Coronary artery (tissue), 2 donors: Measurements from ENCODE around the gene MCRIP2.

Source experiments
- DNase-seq: peaks from one replicate; pipeline ENCODE4 v3.0.0-alpha.2; 2017; ENCODE audit warnings: low spot score
- H3K27ac ChIP-seq, 2 donors: fragments of 200-600 bp; sonication (generic); one replicate each; pipeline ENCODE4 v1.5.1; 2016 to 2019
- H3K4me3 ChIP-seq: fragments of 200-600 bp; sonication (generic); 2 replicates; pipeline ENCODE4 v1.5.1; 2016; ENCODE audit warnings: mild to moderate bottlenecking, moderate library complexity
- TF ChIP-seq, protein P1 (sequence below): fragments of 200-600 bp; sonication (generic); IDR thresholded peaks from one replicate; pipeline ENCODE4 v1.5.1; 2019; ENCODE audit warnings: antibody characterized with exemption

MCRIP2 gene

DNA sequence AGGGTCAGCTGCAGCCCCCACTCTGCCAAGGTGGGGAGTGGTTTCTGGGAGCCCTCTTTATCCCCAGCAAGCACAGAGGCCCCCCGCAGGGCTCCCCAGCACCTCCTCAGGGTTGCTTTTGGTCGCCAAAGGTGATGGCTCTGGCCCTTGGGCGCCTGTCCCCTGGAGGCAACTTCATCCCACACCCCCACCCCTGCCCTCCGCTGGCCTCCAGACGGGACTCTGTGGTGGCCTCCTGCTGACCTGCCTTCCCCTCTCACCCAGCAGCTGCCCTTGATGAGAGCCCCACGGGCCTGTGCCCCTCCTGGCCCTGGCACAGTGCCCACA, 18.5 kb downstream of the MCRIP2 start:
- peak overlapping the region; percentile 64 for H3K4me3 ChIP-seq
- peak overlapping the region; percentile 66 to 87 for H3K27ac ChIP-seq
- no peak for DNase-seq
- TF ChIP-seq, protein P1, sequence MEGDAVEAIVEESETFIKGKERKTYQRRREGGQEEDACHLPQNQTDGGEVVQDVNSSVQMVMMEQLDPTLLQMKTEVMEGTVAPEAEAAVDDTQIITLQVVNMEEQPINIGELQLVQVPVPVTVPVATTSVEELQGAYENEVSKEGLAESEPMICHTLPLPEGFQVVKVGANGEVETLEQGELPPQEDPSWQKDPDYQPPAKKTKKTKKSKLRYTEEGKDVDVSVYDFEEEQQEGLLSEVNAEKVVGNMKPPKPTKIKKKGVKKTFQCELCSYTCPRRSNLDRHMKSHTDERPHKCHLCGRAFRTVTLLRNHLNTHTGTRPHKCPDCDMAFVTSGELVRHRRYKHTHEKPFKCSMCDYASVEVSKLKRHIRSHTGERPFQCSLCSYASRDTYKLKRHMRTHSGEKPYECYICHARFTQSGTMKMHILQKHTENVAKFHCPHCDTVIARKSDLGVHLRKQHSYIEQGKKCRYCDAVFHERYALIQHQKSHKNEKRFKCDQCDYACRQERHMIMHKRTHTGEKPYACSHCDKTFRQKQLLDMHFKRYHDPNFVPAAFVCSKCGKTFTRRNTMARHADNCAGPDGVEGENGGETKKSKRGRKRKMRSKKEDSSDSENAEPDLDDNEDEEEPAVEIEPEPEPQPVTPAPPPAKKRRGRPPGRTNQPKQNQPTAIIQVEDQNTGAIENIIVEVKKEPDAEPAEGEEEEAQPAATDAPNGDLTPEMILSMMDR = no peak

DNA sequence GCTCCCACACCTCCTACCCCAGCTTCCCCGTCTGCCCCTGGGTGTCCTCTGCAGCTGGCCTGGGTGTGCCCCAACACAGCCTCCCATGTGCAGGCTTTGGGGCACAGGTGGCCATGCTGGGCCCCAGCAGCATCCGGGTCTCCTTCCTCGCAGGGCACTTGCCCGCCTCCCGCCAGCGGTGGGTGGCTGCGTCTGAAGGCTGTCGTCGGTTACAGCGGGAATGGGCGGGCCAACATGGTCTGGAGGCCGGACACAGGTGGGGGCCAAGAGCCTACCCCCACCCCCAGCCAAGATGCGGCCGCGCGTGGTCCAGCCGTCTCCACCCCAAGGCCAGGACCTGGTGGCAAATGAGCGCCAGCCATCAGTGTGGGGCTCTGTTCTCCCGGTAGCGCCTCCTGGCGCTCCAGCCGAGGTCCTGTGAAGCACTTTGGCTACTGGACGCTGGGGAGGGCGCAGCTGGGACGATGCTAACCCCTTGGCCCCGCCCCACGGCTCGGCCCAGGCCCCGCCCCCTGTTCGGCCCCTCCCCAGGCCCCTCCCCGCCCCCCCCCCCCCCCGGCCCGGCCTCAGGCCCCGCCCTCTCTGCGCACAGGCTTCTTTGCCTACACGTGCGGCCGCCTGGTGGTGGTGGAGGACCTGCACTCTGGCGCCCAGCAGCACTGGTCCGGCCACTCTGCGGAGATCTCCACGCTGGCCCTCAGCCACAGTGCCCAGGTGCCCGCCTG, 19.0 kb downstream of the MCRIP2 start:
- H3K4me3 ChIP-seq = peak overlapping the region; percentile 64
- H3K27ac ChIP-seq = peak overlapping the region; percentile 66 to 87
- DNase-seq = peak; percentile 92
- TF ChIP-seq, protein P1 = peak; percentile 28

DNA sequence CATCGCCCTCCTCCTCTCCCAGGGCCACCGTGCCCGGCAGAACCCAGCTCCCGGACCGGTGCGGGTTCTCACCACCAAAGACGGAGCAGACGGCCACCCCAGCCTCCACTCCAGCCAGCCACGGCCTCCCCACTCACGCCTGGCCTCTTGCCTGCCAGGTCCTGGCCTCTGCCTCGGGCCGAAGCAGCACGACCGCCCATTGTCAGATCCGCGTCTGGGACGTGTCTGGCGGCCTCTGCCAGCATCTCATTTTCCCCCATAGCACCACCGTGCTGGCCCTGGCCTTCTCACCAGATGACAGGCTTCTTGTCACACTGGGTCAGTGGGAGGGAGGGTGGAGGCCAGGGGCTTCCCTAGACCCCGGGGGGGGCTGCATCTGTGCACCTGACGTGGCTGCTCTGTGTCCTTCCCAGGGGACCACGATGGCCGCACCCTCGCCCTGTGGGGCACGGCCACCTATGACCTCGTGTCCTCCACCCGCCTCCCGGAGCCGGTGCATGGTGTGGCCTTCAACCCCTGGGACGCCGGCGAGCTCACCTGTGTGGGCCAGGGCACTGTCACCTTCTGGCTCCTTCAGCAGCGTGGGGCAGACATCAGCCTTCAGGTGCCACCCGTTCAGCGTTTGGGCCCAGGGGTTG, 19.7 kb downstream of the MCRIP2 start:
- DNase-seq = no peak
- TF ChIP-seq, protein P1 = no peak
- peak overlapping the region in 1 of 2 donors; percentile 75 for H3K27ac ChIP-seq
- H3K4me3 ChIP-seq = peak overlapping the region; percentile 54

DNA sequence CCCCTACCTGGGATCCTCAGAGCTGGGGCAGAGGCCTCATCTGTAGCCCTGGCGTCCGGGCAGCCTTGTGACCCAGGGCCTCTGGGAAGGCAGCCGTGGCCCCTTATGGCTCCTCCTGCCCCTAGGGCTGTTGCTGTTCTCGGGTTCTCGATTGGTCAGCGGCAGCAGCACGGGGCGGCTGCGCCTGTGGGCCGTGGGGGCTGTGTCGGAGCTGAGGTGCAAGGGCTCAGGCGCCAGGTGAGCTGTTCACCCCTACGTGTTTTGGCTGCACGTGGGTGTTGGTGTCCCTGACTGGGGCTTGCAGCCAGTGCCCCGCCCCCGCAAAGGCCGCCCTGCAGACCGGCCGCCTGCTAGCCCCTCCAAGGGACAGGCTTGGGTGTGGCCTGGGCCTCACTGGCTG, 20.5 kb downstream of the MCRIP2 start:
- DNase-seq = no peak
- no peak overlapping the region for H3K27ac ChIP-seq
- no peak overlapping the region for H3K4me3 ChIP-seq
- TF ChIP-seq, protein P1 = no peak

DNA sequence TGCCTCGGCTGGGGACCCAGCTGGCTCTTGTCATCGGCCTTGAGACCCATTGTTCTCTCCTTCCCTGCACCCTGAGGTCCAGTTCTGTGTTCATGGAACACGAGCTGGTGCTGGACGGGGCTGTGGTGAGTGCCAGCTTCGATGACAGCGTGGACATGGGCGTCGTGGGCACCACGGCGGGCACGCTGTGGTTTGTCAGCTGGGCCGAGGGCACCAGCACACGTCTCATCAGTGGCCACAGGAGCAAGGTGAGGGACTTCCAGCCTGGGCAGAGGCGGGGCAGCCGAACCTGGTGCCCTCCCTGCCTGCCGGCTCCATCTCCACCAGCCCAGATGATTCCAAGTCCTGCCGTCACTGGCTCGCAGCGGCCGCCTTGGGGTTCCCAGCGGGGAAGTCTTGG, 21.0 kb downstream of the MCRIP2 start:
- H3K27ac ChIP-seq = no peak overlapping the region
- no peak overlapping the region for H3K4me3 ChIP-seq
- DNase-seq = no peak
- TF ChIP-seq, protein P1 = no peak

DNA sequence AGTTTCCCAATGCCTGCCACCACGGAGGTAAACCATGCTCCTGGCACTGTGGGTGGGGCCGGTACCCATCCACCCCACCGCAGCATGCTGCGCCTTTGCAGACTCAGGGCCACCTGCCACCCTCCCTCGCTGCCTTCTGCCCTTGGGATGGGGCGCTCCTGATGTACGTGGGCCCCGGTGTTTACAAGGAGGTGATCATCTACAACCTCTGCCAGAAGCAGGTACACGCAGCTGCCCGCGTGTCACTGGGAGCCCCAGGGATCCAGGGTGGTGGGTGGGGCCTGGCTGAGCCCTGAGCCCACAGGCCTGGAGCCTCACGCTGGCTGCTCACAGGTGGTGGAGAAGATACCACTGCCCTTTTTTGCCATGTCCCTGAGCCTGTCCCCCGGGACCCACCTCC, 24.9 kb downstream of the MCRIP2 start:
- TF ChIP-seq, protein P1 = no peak
- DNase-seq = no peak
- H3K27ac ChIP-seq = no peak overlapping the region
- H3K4me3 ChIP-seq = no peak overlapping the region
